ENCODE data around the gene CDT1.

- TF ChIP-seq CTCF (IDR thresholded peaks at IDR 0.05; ENCODE audit: low read length) (no peak), EZH2 (IDR thresholded peaks at IDR 0.05; ENCODE audit: borderline replicate concordance, low read length) (no peak)
Measured at GRCh38 chr16:88767546-88768070, 36.0 kb upstream of the CDT1 start.
